GM19455 (cell line): Measurements from ENCODE around the gene ARMH1.
"Not testable (repeated sequence)": the region's sequence is repeated elsewhere in the genome, so short reads cannot be mapped to it uniquely, and the experiment has no call there.

Experiments used
- ATAC-seq: cut with Tn5 transposase; IDR thresholded peaks from one replicate; pipeline ENCODE4 v1.9.1; 2021; ENCODE audit not compliant: unreplicated experiment

The ARMH1 gene

GRCh38 chr1:44693900-44694299, 19.4 kb downstream of the ARMH1 start:
- ATAC-seq = no peak

GRCh38 chr1:44694863-44695478, 20.5 kb downstream of the ARMH1 start:
- ATAC-seq = no peak

GRCh38 chr1:44695671-44696070, 21.2 kb downstream of the ARMH1 start:
- no peak for ATAC-seq

GRCh38 chr1:44696101-44696500, 21.6 kb downstream of the ARMH1 start:
- ATAC-seq = no peak

GRCh38 chr1:44696789-44697345, 22.4 kb downstream of the ARMH1 start:
- ATAC-seq = no peak

- no peak for ATAC-seq
Measured at GRCh38 chr1:44698138-44698537, 23.6 kb downstream of the ARMH1 start.

- not testable (repeated sequence) for ATAC-seq
Measured at GRCh38 chr1:44699375-44699774, 24.9 kb downstream of the ARMH1 start.

- ATAC-seq = no peak
Measured at GRCh38 chr1:44700573-44700972, 26.1 kb downstream of the ARMH1 start.

GRCh38 chr1:44701141-44701573, 26.6 kb downstream of the ARMH1 start:
- no peak for ATAC-seq

- ATAC-seq = no peak
Measured at GRCh38 chr1:44705470-44705869, 31.0 kb downstream of the ARMH1 start.

GRCh38 chr1:44705938-44706337, 31.4 kb downstream of the ARMH1 start:
- ATAC-seq = no peak

- no peak for ATAC-seq
Measured at GRCh38 chr1:44707112-44707881, 32.8 kb downstream of the ARMH1 start.

- ATAC-seq = no peak
Measured at GRCh38 chr1:44707959-44708831, 33.7 kb downstream of the ARMH1 start.

- ATAC-seq = no peak
Measured at GRCh38 chr1:44713321-44713781, 38.8 kb downstream of the ARMH1 start.

- no peak for ATAC-seq
Measured at GRCh38 chr1:44714532-44714931, 40.0 kb downstream of the ARMH1 start.

- no peak for ATAC-seq
Measured at GRCh38 chr1:44714944-44715571, 40.5 kb downstream of the ARMH1 start.

- no peak for ATAC-seq
Measured at GRCh38 chr1:44717156-44717555, 42.6 kb downstream of the ARMH1 start.

GRCh38 chr1:44717653-44718052, 43.1 kb downstream of the ARMH1 start:
- no peak for ATAC-seq

GRCh38 chr1:44718091-44718490, 43.6 kb downstream of the ARMH1 start:
- no peak for ATAC-seq

GRCh38 chr1:44719318-44719717, 44.8 kb downstream of the ARMH1 start:
- no peak for ATAC-seq

GRCh38 chr1:44720281-44720680, 45.8 kb downstream of the ARMH1 start:
- no peak for ATAC-seq
